ENCODE data around the gene MFSD12. TPM values are rescaled to one million over a fixed set of nuclear protein-coding genes. Genes with fewer than 3 reads are reported as not detected.

The MFSD12 gene
- total and polyA plus RNA-seq, 2 of the 8 experiments (the other 6 are each of a cell fraction or from before 2014, with no cell fraction given), result 59.6 to 71.3 TPM

DNA sequence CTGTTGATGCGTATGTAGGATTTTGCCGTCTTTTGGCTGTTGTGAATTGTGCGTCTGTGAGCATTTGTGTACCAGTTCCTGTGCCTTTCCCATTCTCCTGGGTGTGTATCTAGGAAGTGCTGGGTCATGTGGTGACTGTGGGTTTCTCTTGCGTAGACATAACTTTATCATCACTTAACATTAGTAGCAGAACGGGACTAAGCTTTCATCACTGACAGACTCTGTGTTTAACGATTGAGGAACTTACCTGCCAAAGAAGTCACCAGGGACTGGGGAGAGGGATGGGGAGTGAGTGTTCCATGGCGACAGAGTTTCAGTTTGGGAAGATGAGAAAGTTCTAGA, 36.3 kb downstream of the MFSD12 start:
- no peak overlapping the region for H3K18ac ChIP-seq (ENCODE audit: extremely low read depth, low read length)
- H3K4me3 ChIP-seq (ENCODE audit: extremely low read depth in 1 of 4, insufficient read depth in 2 of 4, low read depth in 3 of 4, low read length in 4 of 4), result no peak overlapping the region
- H3K4ac ChIP-seq (replicated peaks; ENCODE audit: insufficient read length, low read depth, low read length), result no peak overlapping the region
- POLR2A ChIA-PET (ENCODE audit: partially characterized antibody), result interaction anchor here (1.4 to 1.5 kb wide), 2 partner anchors 8 to 11 kb away, joined by 4 to 7 read pairs; no protein-coding TSS in a partner anchor
- WGBS, 2 experiments (ENCODE audit: extremely low coverage in 1 of 2, insufficient coverage in 1 of 2, insufficient read length in 1 of 2, insufficient replicate concordance in 2 of 2, low coverage in 1 of 2, low lambda C conversion rate in 2 of 2, missing lambda C conversion rate in 1 of 2), result 96% methylated on average over 7 of the region's 7 CpGs; no CpG with 5 or more reads in 1 of the 2 experiments
- no peak for DNase-seq (ENCODE audit: low read depth in 1 of 2, low spot score in 2 of 2)
- no peak overlapping the region for H4K8ac ChIP-seq (ENCODE audit: extremely low read depth, insufficient read depth, low read length)
- H2BK5ac ChIP-seq (ENCODE audit: low read depth, low read length), result peak overlapping the region; percentile 47; the same call in 1 of the 2 replicates
- H3K9me3 ChIP-seq (ENCODE audit: insufficient read depth in 2 of 2, low read depth in 1 of 2, low read length in 1 of 2), result no peaks in the 10 kb centered on the region
- no peak overlapping the region for H3K4me2 ChIP-seq (ENCODE audit: insufficient read depth in 1 of 2, low read depth in 2 of 2, low read length in 2 of 2)
- H3K36me3 ChIP-seq (ENCODE audit: control insufficient read depth in 2 of 4, insufficient read depth in 4 of 4, low read length in 3 of 4), result peaks cover 0 to under 1% (median 0%) of the 10 kb centered on the region in 4 experiments; a peak in 1 of 8 replicates
- no peak overlapping the region for H2BK15ac ChIP-seq (ENCODE audit: low read length)
- no peak overlapping the region for H4K5ac ChIP-seq (ENCODE audit: insufficient read length, low read depth, low read length)
- CTCF ChIA-PET (ENCODE audit: partially characterized antibody), result interaction anchor here (0.6 to 4.7 kb wide), 7 partner anchors 8 to 129 kb away, joined by 3 to 15 read pairs (median 3); no protein-coding TSS in a partner anchor
- H3K4me1 ChIP-seq (replicated peaks in 1 of 4; ENCODE audit: control insufficient read depth in 3 of 4, insufficient read depth in 4 of 4, low read length in 3 of 4), result peaks cover 0 to 29% (median 20%) of the 10 kb centered on the region in 4 experiments; a peak in 6 of 7 replicates
- peaks cover 0 to 14% of the 10 kb centered on the region in 2 experiments for H4K20me1 ChIP-seq (replicated peaks in 1 of 2; ENCODE audit: control insufficient read depth in 1 of 2, insufficient read depth in 2 of 2, low read length in 2 of 2)
- H2BK20ac ChIP-seq (ENCODE audit: low read length), result no peak overlapping the region
- no peak overlapping the region for H3K56ac ChIP-seq (replicated peaks; ENCODE audit: insufficient read length, low read depth, low read length)
- peak overlapping the region; percentile 77; the same call in 1 of the 2 replicates for H2BK12ac ChIP-seq (ENCODE audit: low read depth, low read length)
- TF ChIP-seq ASH2L (IDR thresholded peaks at IDR 0.05; ENCODE audit: low read length) (no peak), SAP30 (IDR thresholded peaks at IDR 0.05; ENCODE audit: insufficient read depth, insufficient replicate concordance, low read length) (no peak), TAF7 (optimal IDR thresholded peaks at IDR 0.05; ENCODE audit: borderline replicate concordance, low read depth, low read length) (no peak), NRF1 (IDR thresholded peaks at IDR 0.05; ENCODE audit: low read depth, low read length) (no peak)
- no peak overlapping the region for H3K23ac ChIP-seq (ENCODE audit: insufficient read length)
- H2AK5ac ChIP-seq (ENCODE audit: low read depth, low read length), result no peak overlapping the region; the same call in 1 of the 2 replicates
- H2AFZ ChIP-seq (ENCODE audit: low read length), result no peak overlapping the region
- no peak overlapping the region for H3K14ac ChIP-seq (ENCODE audit: insufficient read length)
- peaks cover 0 to 43% of the 10 kb centered on the region in 2 experiments; a peak in 3 of 4 replicates for H3K79me2 ChIP-seq (ENCODE audit: control insufficient read depth in 1 of 2, insufficient read depth in 2 of 2, low read length in 2 of 2)
- no peak overlapping the region for H2BK120ac ChIP-seq (replicated peaks; ENCODE audit: low read depth, low read length)
- no peaks in the 10 kb centered on the region for H3K27me3 ChIP-seq (replicated peaks in 1 of 4; ENCODE audit: control insufficient read depth in 3 of 4, extremely low read depth in 1 of 4, insufficient read depth in 3 of 4, low read length in 3 of 4)
- peaks cover 5% of the 10 kb centered on the region; the same call in 1 of the 2 replicates for H3K79me1 ChIP-seq (ENCODE audit: low read depth, low read length)
- no peak for FAIRE-seq
- no peak overlapping the region for H3K27ac ChIP-seq (ENCODE audit: low read depth, low read length)
- no peak overlapping the region for H3K9ac ChIP-seq (replicated peaks in 1 of 4; ENCODE audit: extremely low read depth in 1 of 4, low read depth in 3 of 4, low read length in 3 of 4)
- H4K91ac ChIP-seq (replicated peaks; ENCODE audit: insufficient read length, low read length), result no peak overlapping the region
- H3K23me2 ChIP-seq (ENCODE audit: low read depth, low read length), result no peaks in the 10 kb centered on the region

All from H1 (cell line).